ENCODE data around the gene ZNF771.

ZNF771 gene

DNA sequence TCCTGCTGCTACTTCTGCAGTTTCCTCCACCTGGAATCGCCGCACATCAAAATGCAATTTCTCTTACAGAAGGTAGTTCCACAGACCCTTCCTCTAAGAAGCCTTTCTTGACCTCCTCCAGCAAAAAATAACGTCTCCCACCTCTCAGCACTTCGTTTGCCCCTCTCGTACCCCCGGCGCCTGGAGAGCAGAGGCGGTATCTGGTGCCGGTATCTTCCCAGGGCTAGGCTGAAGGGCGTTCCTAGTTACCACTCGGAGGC is 21.9 kb downstream of the ZNF771 start:
- Histone ChIP-seq H3K18ac (ENCODE audit: low read depth in 1 of 2, low read length in 2 of 2) (peak overlapping the region in 1 of 2 experiments; percentile 77), H3K4me3 (ENCODE audit: insufficient read depth in 1 of 2, low read depth in 1 of 2, low read length in 2 of 2) (peak overlapping the region; percentile 89 to 98), H2AK5ac (ENCODE audit: low read length, severe bottlenecking) (peak overlapping the region; percentile 54), H2BK120ac (ENCODE audit: low read depth, low read length) (no peak overlapping the region), H2BK12ac (ENCODE audit: low read length in 2 of 2) (no peak overlapping the region), H3K27ac (ENCODE audit: low read length, poor library complexity, severe bottlenecking) (no peak overlapping the region), H3K9me3 (ENCODE audit: control insufficient read depth, low read length) (no peaks in the 10 kb centered on the region), H3K36me3 (ENCODE audit: control insufficient read depth in 1 of 2, insufficient read depth in 2 of 2, low read depth in 1 of 2, low read length in 2 of 2) (peaks cover 20 to 22% of the 10 kb centered on the region in 2 experiments), H4K8ac (ENCODE audit: low read length) (peak overlapping the region; percentile 98), H2BK15ac (ENCODE audit: low read depth, poor library complexity, severe bottlenecking) (no peak overlapping the region), H2BK5ac (ENCODE audit: low read depth, low read length, poor library complexity, severe bottlenecking) (no peak overlapping the region), H3K4me1 (ENCODE audit: control insufficient read depth, insufficient read depth, low read depth, low read length) (peaks cover 10% of the 10 kb centered on the region), H2AFZ (ENCODE audit: low read depth, low read length) (peak overlapping the region; percentile 87), H3K4ac (ENCODE audit: low read depth in 1 of 2, low read length in 2 of 2) (peak overlapping the region in 1 of 2 experiments; percentile 60), H3K9ac (ENCODE audit: low read length) (peak overlapping the region; percentile 86), H3K27me3 (ENCODE audit: control insufficient read depth in 1 of 2, insufficient read depth in 1 of 2, low read length in 2 of 2) (peaks cover 0 to 6% of the 10 kb centered on the region in 2 experiments), H3K79me1 (replicated peaks; ENCODE audit: low read length, poor library complexity, severe bottlenecking) (peaks cover 23% of the 10 kb centered on the region), H3K14ac (ENCODE audit: low read length in 2 of 2) (peak overlapping the region in 1 of 2 experiments; percentile 61), H4K91ac (ENCODE audit: low read length) (no peak overlapping the region), H3K4me2 (ENCODE audit: low read length, poor library complexity, severe bottlenecking) (peak overlapping the region; percentile 96), H3K23ac (ENCODE audit: low read length in 2 of 2) (no peak overlapping the region)
- WGBS, result 25% methylated on average over 11 of the region's 11 CpGs
- no peak for DNase-seq

DNA sequence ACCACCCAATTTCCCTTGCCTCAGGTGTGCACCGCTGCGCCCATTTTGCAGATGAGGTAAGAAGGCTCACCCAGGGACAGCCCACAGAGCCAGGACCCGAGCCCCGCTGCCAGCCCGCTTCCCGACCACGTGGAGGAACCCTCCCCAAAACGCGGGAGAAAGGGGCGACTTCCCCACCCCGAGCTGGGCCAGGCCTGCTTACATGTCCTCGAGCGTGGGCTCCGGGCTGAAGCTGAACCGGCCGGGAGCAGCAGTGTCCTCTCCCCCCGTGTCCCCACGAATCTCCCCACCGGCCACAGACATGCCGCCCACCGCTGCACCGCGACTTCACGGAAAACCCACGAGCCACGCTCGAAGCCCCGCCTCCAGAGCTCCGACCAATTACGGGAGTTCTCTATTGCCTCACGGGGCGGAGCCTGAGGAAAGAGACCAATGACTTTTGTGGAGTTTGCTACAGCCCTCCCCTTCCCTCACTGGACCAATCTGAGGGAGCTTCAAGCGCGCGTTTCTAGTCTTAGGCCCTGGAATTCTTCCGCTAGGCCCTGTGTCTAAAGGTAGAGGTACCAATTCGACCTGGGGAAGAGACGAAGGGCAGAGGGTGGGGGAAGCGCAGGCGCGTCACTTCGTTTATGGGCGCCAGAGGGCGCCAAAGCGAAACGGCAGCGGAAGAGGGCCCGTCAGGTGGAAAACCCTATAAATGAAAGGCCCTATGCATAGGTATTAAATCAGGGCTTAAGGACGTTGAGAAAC is 22.4 kb downstream of the ZNF771 start, which contains the start of gene DCTPP1:
Gene DCTPP1, minus strand, starts transcription at position 353 of the 750 bp plus-strand sequence. Its CDS starts 50 bp downstream, at position 303.
- no peak within 1 kb of the TSS for H2BK12ac ChIP-seq (ENCODE audit: low read length in 2 of 2)

DNA sequence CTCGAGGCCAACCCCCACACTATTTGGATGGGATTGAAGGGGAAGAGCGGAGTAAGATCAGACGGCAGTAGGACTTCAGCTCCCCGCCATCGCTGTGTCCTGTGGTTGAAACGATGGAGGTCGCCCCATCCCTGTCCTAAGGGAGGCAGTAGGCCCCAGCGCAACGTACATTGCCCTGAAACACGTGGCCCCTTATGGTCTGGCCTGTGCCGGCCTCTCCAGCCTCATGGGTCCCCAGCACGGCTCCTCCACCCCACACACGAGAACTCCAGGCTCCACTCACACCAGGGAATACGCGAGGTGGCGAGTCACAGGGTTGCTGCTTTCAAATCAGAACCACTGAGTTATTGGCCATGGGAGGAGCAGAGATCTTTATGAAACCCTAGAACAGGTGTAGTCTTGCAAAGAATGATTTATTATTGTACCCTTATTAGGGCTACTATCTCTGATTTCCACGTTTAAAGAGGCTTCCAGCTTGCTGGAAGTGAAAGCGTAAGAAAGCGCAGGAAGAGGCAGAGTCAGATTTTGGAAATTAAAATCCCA is 23.1 kb downstream of the ZNF771 start:
- H3K18ac ChIP-seq (ENCODE audit: low read depth in 1 of 2, low read length in 2 of 2), result no peak overlapping the region
- H2BK5ac ChIP-seq (ENCODE audit: low read depth, low read length, poor library complexity, severe bottlenecking), result no peak overlapping the region
- peak overlapping the region; percentile 78 for H2AFZ ChIP-seq (ENCODE audit: low read depth, low read length)
- H3K27ac ChIP-seq (ENCODE audit: low read length, poor library complexity, severe bottlenecking), result no peak overlapping the region
- H3K4me3 ChIP-seq (ENCODE audit: insufficient read depth in 1 of 2, low read depth in 1 of 2, low read length in 2 of 2), result peak overlapping the region in 1 of 2 experiments; percentile 98
- H2BK15ac ChIP-seq (ENCODE audit: low read depth, poor library complexity, severe bottlenecking), result no peak overlapping the region
- no peak overlapping the region for H3K4ac ChIP-seq (ENCODE audit: low read depth in 1 of 2, low read length in 2 of 2)
- no peaks in the 10 kb centered on the region for H3K9me3 ChIP-seq (ENCODE audit: control insufficient read depth, low read length)
- H2BK120ac ChIP-seq (ENCODE audit: low read depth, low read length), result no peak overlapping the region
- DNase-seq, result no peak
- H3K79me1 ChIP-seq (replicated peaks; ENCODE audit: low read length, poor library complexity, severe bottlenecking), result peaks cover 16% of the 10 kb centered on the region
- H2AK5ac ChIP-seq (ENCODE audit: low read length, severe bottlenecking), result no peak overlapping the region
- peak overlapping the region; percentile 54 for H4K8ac ChIP-seq (ENCODE audit: low read length)
- WGBS, result 55% methylated on average over 16 of the region's 19 CpGs
- H2BK12ac ChIP-seq (ENCODE audit: low read length in 2 of 2), result no peak overlapping the region
- no peak overlapping the region for H3K4me2 ChIP-seq (ENCODE audit: low read length, poor library complexity, severe bottlenecking)
- no peak overlapping the region for H3K14ac ChIP-seq (ENCODE audit: low read length in 2 of 2)
- H3K27me3 ChIP-seq (ENCODE audit: control insufficient read depth in 1 of 2, insufficient read depth in 1 of 2, low read length in 2 of 2), result peaks cover 0 to 10% of the 10 kb centered on the region in 2 experiments
- no peak overlapping the region for H3K23ac ChIP-seq (ENCODE audit: low read length in 2 of 2)
- H3K36me3 ChIP-seq (ENCODE audit: control insufficient read depth in 1 of 2, insufficient read depth in 2 of 2, low read depth in 1 of 2, low read length in 2 of 2), result peaks cover 12 to 15% of the 10 kb centered on the region in 2 experiments
- peaks cover 10% of the 10 kb centered on the region for H3K4me1 ChIP-seq (ENCODE audit: control insufficient read depth, insufficient read depth, low read depth, low read length)
- H3K9ac ChIP-seq (ENCODE audit: low read length), result peak overlapping the region; percentile 86
- H4K91ac ChIP-seq (ENCODE audit: low read length), result peak overlapping the region; percentile 12

More for the DNA sequence above, 22.4 kb downstream of the ZNF771 start, which contains the start of gene DCTPP1:
- peak; percentile 99 for DNase-seq
- Histone ChIP-seq H3K14ac (ENCODE audit: low read length in 2 of 2) (peak within 1 kb of the TSS in 1 of 2 experiments; percentile 61), H2AFZ (ENCODE audit: low read depth, low read length) (peak within 1 kb of the TSS; percentile 87), H3K4me2 (ENCODE audit: low read length, poor library complexity, severe bottlenecking) (peak within 1 kb of the TSS; percentile 96), H3K9me3 (ENCODE audit: control insufficient read depth, low read length) (no peaks in the 10 kb centered on the region), H2BK15ac (ENCODE audit: low read depth, poor library complexity, severe bottlenecking) (peak within 1 kb of the TSS; percentile 74), H3K36me3 (ENCODE audit: control insufficient read depth in 1 of 2, insufficient read depth in 2 of 2, low read depth in 1 of 2, low read length in 2 of 2) (peaks cover 16 to 17% of the 10 kb centered on the region in 2 experiments), H3K4ac (ENCODE audit: low read depth in 1 of 2, low read length in 2 of 2) (peak within 1 kb of the TSS in 1 of 2 experiments; percentile 60), H2AK5ac (ENCODE audit: low read length, severe bottlenecking) (peak within 1 kb of the TSS; percentile 54), H3K18ac (ENCODE audit: low read depth in 1 of 2, low read length in 2 of 2) (peak within 1 kb of the TSS; percentile 19 to 77), H3K79me1 (replicated peaks; ENCODE audit: low read length, poor library complexity, severe bottlenecking) (peaks cover 18% of the 10 kb centered on the region), H2BK5ac (ENCODE audit: low read depth, low read length, poor library complexity, severe bottlenecking) (no peak within 1 kb of the TSS), H3K4me1 (ENCODE audit: control insufficient read depth, insufficient read depth, low read depth, low read length) (peaks cover 10% of the 10 kb centered on the region), H2BK120ac (ENCODE audit: low read depth, low read length) (no peak within 1 kb of the TSS), H3K9ac (ENCODE audit: low read length) (peak within 1 kb of the TSS; percentile 86), H4K8ac (ENCODE audit: low read length) (peak within 1 kb of the TSS; percentile 98), H3K4me3 (ENCODE audit: insufficient read depth in 1 of 2, low read depth in 1 of 2, low read length in 2 of 2) (peak within 1 kb of the TSS; percentile 89 to 98), H3K27ac (ENCODE audit: low read length, poor library complexity, severe bottlenecking) (no peak within 1 kb of the TSS), H3K23ac (ENCODE audit: low read length in 2 of 2) (peak within 1 kb of the TSS in 1 of 2 experiments; percentile 49), H4K91ac (ENCODE audit: low read length) (peak within 1 kb of the TSS; percentile 12), H3K27me3 (ENCODE audit: control insufficient read depth in 1 of 2, insufficient read depth in 1 of 2, low read length in 2 of 2) (peaks cover 0 to 9% of the 10 kb centered on the region in 2 experiments)
- WGBS, result 3% methylated on average over 47 of the region's 49 CpGs

DNA sequence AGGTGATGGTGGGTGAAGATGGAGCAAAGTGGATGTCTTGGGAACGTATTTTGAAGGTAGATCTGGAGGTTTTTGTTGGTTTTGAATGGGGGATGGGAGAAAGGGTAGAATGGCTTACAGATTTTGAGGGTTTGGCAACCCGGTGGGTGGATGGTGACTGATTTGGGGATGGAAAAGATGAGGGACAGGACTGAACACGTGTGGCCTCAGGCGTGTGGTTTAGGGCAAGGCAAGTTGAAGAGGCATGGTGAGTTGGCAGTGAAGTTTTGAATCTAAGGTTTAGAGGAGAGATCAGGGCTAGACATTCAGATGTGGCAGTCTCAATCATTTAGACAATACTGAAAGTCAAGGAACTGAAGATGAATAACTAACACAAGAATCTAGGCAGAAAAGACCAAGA is 27.4 kb downstream of the ZNF771 start:
- H2BK12ac ChIP-seq (ENCODE audit: low read length in 2 of 2), result no peak overlapping the region
- H2AK5ac ChIP-seq (ENCODE audit: low read length, severe bottlenecking), result no peak overlapping the region
- no peak for DNase-seq
- H3K18ac ChIP-seq (ENCODE audit: low read depth in 1 of 2, low read length in 2 of 2), result no peak overlapping the region
- no peak overlapping the region for H3K4me2 ChIP-seq (ENCODE audit: low read length, poor library complexity, severe bottlenecking)
- no peaks in the 10 kb centered on the region for H3K79me1 ChIP-seq (replicated peaks; ENCODE audit: low read length, poor library complexity, severe bottlenecking)
- H3K14ac ChIP-seq (ENCODE audit: low read length in 2 of 2), result no peak overlapping the region
- H3K23ac ChIP-seq (ENCODE audit: low read length in 2 of 2), result peak overlapping the region in 1 of 2 experiments; percentile 77
- no peak overlapping the region for H2AFZ ChIP-seq (ENCODE audit: low read depth, low read length)
- H4K91ac ChIP-seq (ENCODE audit: low read length), result no peak overlapping the region
- no peaks in the 10 kb centered on the region for H3K9me3 ChIP-seq (ENCODE audit: control insufficient read depth, low read length)
- WGBS, result 79% methylated on average over 4 of the region's 4 CpGs
- no peaks in the 10 kb centered on the region for H3K36me3 ChIP-seq (ENCODE audit: control insufficient read depth in 1 of 2, insufficient read depth in 2 of 2, low read depth in 1 of 2, low read length in 2 of 2)
- H3K4me1 ChIP-seq (ENCODE audit: control insufficient read depth, insufficient read depth, low read depth, low read length), result peaks cover 3% of the 10 kb centered on the region
- no peak overlapping the region for H2BK15ac ChIP-seq (ENCODE audit: low read depth, poor library complexity, severe bottlenecking)
- H3K4ac ChIP-seq (ENCODE audit: low read depth in 1 of 2, low read length in 2 of 2), result no peak overlapping the region
- H3K4me3 ChIP-seq (ENCODE audit: insufficient read depth in 1 of 2, low read depth in 1 of 2, low read length in 2 of 2), result no peak overlapping the region
- no peak overlapping the region for H2BK120ac ChIP-seq (ENCODE audit: low read depth, low read length)
- H3K27me3 ChIP-seq (ENCODE audit: control insufficient read depth in 1 of 2, insufficient read depth in 1 of 2, low read length in 2 of 2), result peaks cover 0 to 10% of the 10 kb centered on the region in 2 experiments
- no peak overlapping the region for H2BK5ac ChIP-seq (ENCODE audit: low read depth, low read length, poor library complexity, severe bottlenecking)
- H4K8ac ChIP-seq (ENCODE audit: low read length), result no peak overlapping the region
- H3K27ac ChIP-seq (ENCODE audit: low read length, poor library complexity, severe bottlenecking), result no peak overlapping the region
- no peak overlapping the region for H3K9ac ChIP-seq (ENCODE audit: low read length)
